ENCODE results near the gene SPG7. TPM values are rescaled to one million over a fixed set of nuclear protein-coding genes. Genes with fewer than 3 reads are reported as not detected.

SPG7 gene
- total RNA-seq, 1 experiment from 2014 or later, result 119 TPM

DNA sequence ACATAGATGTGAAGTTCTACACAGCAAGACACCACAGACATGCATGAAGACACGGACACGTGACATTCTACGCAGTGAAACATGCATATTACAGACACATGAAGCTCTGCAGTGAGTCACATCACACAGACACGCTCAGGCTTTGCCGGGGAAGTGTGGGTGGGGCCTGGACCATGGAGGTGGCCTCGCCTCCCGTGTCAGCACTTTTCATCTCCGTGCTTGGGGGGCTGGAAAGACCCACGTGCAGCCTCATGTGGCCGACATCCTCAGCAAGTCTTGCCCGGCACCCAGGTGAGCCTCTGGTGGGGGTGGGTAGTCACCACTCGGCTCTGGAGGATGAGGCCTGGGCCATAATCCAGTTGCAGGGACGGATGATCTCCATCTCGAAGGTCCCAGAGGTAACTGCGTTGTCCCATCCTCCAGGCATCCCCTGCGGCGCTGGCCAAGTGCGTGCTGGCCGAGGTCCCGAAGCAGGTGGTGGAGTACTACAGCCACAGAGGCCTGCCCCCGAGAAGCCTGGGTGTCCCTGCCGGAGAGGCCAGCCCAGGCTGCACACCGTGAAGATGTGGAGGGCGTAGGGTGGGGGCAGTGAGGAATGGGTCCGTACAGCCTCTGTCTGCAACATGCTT, 88.0 kb downstream of the SPG7 start:
- no peak overlapping the region for H3K27ac ChIP-seq (ENCODE audit: insufficient read length, low read depth, low read length)
- H3K4ac ChIP-seq (ENCODE audit: low read depth, low read length), result no peak overlapping the region
- H3K56ac ChIP-seq (ENCODE audit: insufficient read length, low read depth, low read length), result no peak overlapping the region
- H3K9me3 Mint-ChIP-seq, result no peaks in the 10 kb centered on the region; a peak in 1 of 5 replicates
- H2BK120ac ChIP-seq (ENCODE audit: low read depth, low read length, poor library complexity, severe bottlenecking), result no peak overlapping the region
- H2BK5ac ChIP-seq (ENCODE audit: insufficient read length, low read length), result no peak overlapping the region
- H3K18ac ChIP-seq (ENCODE audit: insufficient read length, low read depth, low read length), result no peak overlapping the region
- no peak overlapping the region for H2AK5ac ChIP-seq (ENCODE audit: insufficient read length, low read length)
- H3K4me1 ChIP-seq (ENCODE audit: insufficient read depth, low read length), result no peaks in the 10 kb centered on the region
- no peak for DNase-seq
- H4K91ac ChIP-seq (ENCODE audit: insufficient read length, low read depth, low read length), result no peak overlapping the region
- no peak overlapping the region for H4K8ac ChIP-seq (replicated peaks; ENCODE audit: insufficient read length, low read depth, low read length)
- H4K5ac ChIP-seq (ENCODE audit: insufficient read length, low read depth, low read length), result no peak overlapping the region
- peaks cover 0 to 6% (median 0%) of the 10 kb centered on the region in 3 experiments; a peak in 1 of 7 replicates for H3K36me3 Mint-ChIP-seq (ENCODE audit: insufficient read depth in 1 of 3, low read depth in 3 of 3)
- TF ChIP-seq, protein P1, sequence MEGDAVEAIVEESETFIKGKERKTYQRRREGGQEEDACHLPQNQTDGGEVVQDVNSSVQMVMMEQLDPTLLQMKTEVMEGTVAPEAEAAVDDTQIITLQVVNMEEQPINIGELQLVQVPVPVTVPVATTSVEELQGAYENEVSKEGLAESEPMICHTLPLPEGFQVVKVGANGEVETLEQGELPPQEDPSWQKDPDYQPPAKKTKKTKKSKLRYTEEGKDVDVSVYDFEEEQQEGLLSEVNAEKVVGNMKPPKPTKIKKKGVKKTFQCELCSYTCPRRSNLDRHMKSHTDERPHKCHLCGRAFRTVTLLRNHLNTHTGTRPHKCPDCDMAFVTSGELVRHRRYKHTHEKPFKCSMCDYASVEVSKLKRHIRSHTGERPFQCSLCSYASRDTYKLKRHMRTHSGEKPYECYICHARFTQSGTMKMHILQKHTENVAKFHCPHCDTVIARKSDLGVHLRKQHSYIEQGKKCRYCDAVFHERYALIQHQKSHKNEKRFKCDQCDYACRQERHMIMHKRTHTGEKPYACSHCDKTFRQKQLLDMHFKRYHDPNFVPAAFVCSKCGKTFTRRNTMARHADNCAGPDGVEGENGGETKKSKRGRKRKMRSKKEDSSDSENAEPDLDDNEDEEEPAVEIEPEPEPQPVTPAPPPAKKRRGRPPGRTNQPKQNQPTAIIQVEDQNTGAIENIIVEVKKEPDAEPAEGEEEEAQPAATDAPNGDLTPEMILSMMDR (conservative IDR thresholded peaks at IDR 0.05), result no peak
- no peak overlapping the region for H2BK15ac ChIP-seq (ENCODE audit: low read depth, low read length)
- H3K14ac ChIP-seq (ENCODE audit: insufficient read depth, low read length), result no peak overlapping the region; the same call in 1 of the 2 replicates
- H3K23me2 ChIP-seq (ENCODE audit: insufficient read length, low read depth, low read length, poor library complexity, severe bottlenecking), result no peaks in the 10 kb centered on the region
- no peak overlapping the region for H2AFZ ChIP-seq (ENCODE audit: low read length)
- WGBS (ENCODE audit: extremely low coverage, insufficient read length, low lambda C conversion rate), result no CpG with 5 or more reads among the region's 25 CpGs
- no peaks in the 10 kb centered on the region; the same call in 1 of the 2 replicates for H3K27me3 Mint-ChIP-seq (ENCODE audit: low read depth)
- H4K20me1 ChIP-seq (ENCODE audit: control insufficient read depth, insufficient read depth, insufficient read length), result no peaks in the 10 kb centered on the region
- H2BK12ac ChIP-seq (ENCODE audit: insufficient read length, low read depth, low read length), result no peak overlapping the region
- no peaks in the 10 kb centered on the region for H3K27me3 ChIP-seq (ENCODE audit: insufficient read depth, low read length)
- no peak overlapping the region for H3K27ac Mint-ChIP-seq
- no peak overlapping the region for H2BK20ac ChIP-seq (ENCODE audit: low read depth, low read length, poor library complexity, severe bottlenecking)
- no peaks in the 10 kb centered on the region for H3K79me2 ChIP-seq (ENCODE audit: insufficient read depth, low read length)
- no peak overlapping the region for H3K4me3 Mint-ChIP-seq
- no peak overlapping the region for H3K9ac ChIP-seq (ENCODE audit: extremely low read depth, insufficient read length, low read length)
- no peak overlapping the region for H3K4me2 ChIP-seq (ENCODE audit: insufficient read depth, insufficient read length, low read length)
- no peaks in the 10 kb centered on the region for H3K79me1 ChIP-seq (ENCODE audit: insufficient read depth, low read depth, low read length, poor library complexity, severe bottlenecking)
- H3T11ph ChIP-seq (ENCODE audit: low read length), result no peak overlapping the region
- H3K4me1 Mint-ChIP-seq, result peaks cover 0 to 4% of the 10 kb centered on the region in 2 experiments; a peak in 1 of 4 replicates
- no peak overlapping the region for H3K23ac ChIP-seq (ENCODE audit: insufficient read length, low read depth, low read length)
- H3K9me3 ChIP-seq (ENCODE audit: control insufficient read depth, low read depth, low read length), result no peaks in the 10 kb centered on the region
